Vagina (tissue), 2 donors: ENCODE data around the gene CRBN. TPM values are rescaled to one million over a fixed set of nuclear protein-coding genes. Genes with fewer than 3 reads are reported as not detected.

ENCODE experiments used
- DNase-seq, 2 donors: peaks; one replicate each; pipeline ENCODE4 v3.0.0-alpha.2; 2017; ENCODE audit errors: extremely low spot score in 2 of 2
- H3K27ac ChIP-seq: fragments of 200-600 bp; sonication (generic); one replicate; pipeline ENCODE4 v1.5.1; 2019
- H3K27me3 ChIP-seq: fragments of 200-600 bp; sonication (generic); one replicate; pipeline ENCODE4 v1.5.1; 2019
- H3K36me3 ChIP-seq, 2 donors: fragments of 200-600 bp; sonication (generic); one replicate each; pipeline ENCODE4 v1.5.1; 2017 to 2019
- H3K4me1 ChIP-seq: fragments of 200-600 bp; sonication (generic); one replicate; pipeline ENCODE4 v1.5.1; 2019
- H3K4me3 ChIP-seq, 2 donors: fragments of 200-600 bp; sonication (generic); 1 replicate in 1 of 2; 2 replicates in 1 of 2; pipeline ENCODE4 v1.5.1; 2016 to 2019
- H3K9me3 ChIP-seq: fragments of 200-600 bp; sonication (generic); one replicate; pipeline ENCODE4 v1.5.1; 2019
- POLR2A ChIP-seq, 2 donors: fragments of 450-650 bp; IDR thresholded peaks; one replicate each; pipeline ENCODE4 v1.6.1; 2017; ENCODE audit warnings: antibody characterized with exemption in 2 of 2, mild to moderate bottlenecking in 2 of 2, moderate library complexity in 2 of 2
- POLR2AphosphoS5 ChIP-seq, 2 donors: sonication (generic); formaldehyde crosslinking; IDR thresholded peaks; one replicate each; pipeline ENCODE4 v1.9.0; 2017; ENCODE audit warnings: antibody characterized with exemption in 2 of 2, mild to moderate bottlenecking in 2 of 2, low read depth in 1 of 2; ENCODE audit not compliant: insufficient read depth in 1 of 2
- intact Hi-C: fragments of 100-400 bp; cut with DNase I; formaldehyde crosslinking; loops from one replicate; pipeline ENCODE4 v1.15.1; 2023
- total RNA-seq: library from RNA; depleted of rRNA; stranded (reverse); fragments of >200 nt; gene quantifications from one replicate; pipeline ENCODE4 v1.2.3, GENCODE V29; 2016
- TF ChIP-seq, protein P1 (sequence below), 3 experiments: fragments of 450-650 bp in 2 of 3; fragments of 200-600 bp in 1 of 3; sonication (generic) in 1 of 3; IDR thresholded peaks; one replicate each; pipeline ENCODE4 v1.5.1; 2017 to 2019; ENCODE audit warnings: antibody characterized with exemption in 3 of 3, mild to moderate bottlenecking in 2 of 3, moderate library complexity in 2 of 3

The CRBN gene
- total RNA-seq, 1 donor from 2014 or later = 30.7 TPM

DNA sequence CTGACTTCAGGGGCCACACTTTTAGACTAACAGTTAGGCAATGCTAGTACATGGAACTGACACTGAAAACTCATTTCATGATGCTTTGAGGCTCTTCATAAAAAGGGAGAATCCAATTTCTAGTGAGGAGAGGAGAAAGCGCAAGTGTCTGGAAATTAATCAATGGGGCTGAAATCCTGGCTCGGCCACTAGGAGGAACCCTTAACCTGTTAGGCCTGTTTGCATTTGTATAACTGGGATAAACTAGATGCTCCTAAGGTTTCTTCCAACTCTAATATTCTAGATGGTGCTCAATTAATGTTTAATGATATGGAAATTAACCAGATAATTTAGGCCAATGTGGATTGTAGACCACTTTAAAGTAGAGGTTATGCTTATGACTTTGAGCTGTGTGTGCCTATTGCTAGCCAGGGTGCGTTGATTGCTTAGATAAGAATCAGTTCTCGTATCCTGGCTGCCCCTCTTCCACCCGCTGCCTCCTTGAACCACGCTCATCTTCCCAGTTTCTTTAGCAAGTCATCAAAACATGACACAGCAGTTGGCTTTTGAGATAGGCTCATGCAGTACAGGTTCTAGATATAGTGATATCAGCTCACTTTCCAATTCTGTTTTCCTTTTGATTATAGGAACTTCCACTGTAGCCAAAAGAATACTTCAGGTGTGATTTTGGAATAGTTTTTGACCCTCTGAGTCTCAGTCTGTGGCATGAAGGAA lies 16.8 kb upstream of the CRBN start:
- no peaks in the 10 kb centered on the region for H3K36me3 ChIP-seq
- H3K27me3 ChIP-seq = no peaks in the 10 kb centered on the region
- no peaks in the 10 kb centered on the region for H3K9me3 ChIP-seq
- TF ChIP-seq, protein P1, sequence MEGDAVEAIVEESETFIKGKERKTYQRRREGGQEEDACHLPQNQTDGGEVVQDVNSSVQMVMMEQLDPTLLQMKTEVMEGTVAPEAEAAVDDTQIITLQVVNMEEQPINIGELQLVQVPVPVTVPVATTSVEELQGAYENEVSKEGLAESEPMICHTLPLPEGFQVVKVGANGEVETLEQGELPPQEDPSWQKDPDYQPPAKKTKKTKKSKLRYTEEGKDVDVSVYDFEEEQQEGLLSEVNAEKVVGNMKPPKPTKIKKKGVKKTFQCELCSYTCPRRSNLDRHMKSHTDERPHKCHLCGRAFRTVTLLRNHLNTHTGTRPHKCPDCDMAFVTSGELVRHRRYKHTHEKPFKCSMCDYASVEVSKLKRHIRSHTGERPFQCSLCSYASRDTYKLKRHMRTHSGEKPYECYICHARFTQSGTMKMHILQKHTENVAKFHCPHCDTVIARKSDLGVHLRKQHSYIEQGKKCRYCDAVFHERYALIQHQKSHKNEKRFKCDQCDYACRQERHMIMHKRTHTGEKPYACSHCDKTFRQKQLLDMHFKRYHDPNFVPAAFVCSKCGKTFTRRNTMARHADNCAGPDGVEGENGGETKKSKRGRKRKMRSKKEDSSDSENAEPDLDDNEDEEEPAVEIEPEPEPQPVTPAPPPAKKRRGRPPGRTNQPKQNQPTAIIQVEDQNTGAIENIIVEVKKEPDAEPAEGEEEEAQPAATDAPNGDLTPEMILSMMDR (IDR thresholded peaks at IDR 0.05) = no peak
- TF ChIP-seq POLR2A (IDR thresholded peaks at IDR 0.05) (no peak), POLR2AphosphoS5 (IDR thresholded peaks at IDR 0.05; ENCODE audit: insufficient read depth in 1 of 2, low read depth in 1 of 2) (no peak)
- H3K4me3 ChIP-seq = no peak overlapping the region
- no peak overlapping the region for H3K27ac ChIP-seq
- no peak for DNase-seq
- H3K4me1 ChIP-seq = no peaks in the 10 kb centered on the region
- intact Hi-C loops = loop anchor here (10.0 kb wide), 1 partner anchor 1098 kb away; no protein-coding TSS in a partner anchor

DNA sequence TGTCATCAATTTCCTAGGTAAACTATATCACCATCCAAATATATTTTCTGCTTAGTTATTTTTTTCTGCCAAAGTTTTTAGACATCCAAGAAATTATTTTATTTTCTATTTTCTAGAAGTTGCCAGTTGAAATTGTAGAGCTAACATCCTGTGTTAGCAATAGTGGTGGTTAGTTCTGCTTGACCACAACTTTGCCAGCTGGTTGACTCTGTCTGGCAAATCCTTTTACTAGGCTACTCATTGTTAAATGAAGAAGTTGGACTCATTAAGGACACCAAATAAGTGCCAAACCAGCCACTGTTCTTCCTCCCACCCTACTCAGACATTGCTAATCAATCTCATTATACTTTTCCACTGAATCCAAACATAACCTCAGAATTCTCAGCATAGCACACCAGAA lies 15.4 kb upstream of the CRBN start:
- no peak overlapping the region for H3K4me3 ChIP-seq
- H3K4me1 ChIP-seq = no peaks in the 10 kb centered on the region
- no peak for DNase-seq
- intact Hi-C loops = loop anchor here (10.0 kb wide), 1 partner anchor 1100 kb away; no protein-coding TSS in a partner anchor
- H3K27ac ChIP-seq = no peak overlapping the region
- H3K36me3 ChIP-seq = no peaks in the 10 kb centered on the region
- no peaks in the 10 kb centered on the region for H3K27me3 ChIP-seq
- H3K9me3 ChIP-seq = no peaks in the 10 kb centered on the region
- TF ChIP-seq POLR2A (IDR thresholded peaks at IDR 0.05) = no peak
- TF ChIP-seq, protein P1 (IDR thresholded peaks at IDR 0.05) = no peak
- no peak for TF ChIP-seq POLR2AphosphoS5 (IDR thresholded peaks at IDR 0.05; ENCODE audit: insufficient read depth in 1 of 2, low read depth in 1 of 2)

DNA sequence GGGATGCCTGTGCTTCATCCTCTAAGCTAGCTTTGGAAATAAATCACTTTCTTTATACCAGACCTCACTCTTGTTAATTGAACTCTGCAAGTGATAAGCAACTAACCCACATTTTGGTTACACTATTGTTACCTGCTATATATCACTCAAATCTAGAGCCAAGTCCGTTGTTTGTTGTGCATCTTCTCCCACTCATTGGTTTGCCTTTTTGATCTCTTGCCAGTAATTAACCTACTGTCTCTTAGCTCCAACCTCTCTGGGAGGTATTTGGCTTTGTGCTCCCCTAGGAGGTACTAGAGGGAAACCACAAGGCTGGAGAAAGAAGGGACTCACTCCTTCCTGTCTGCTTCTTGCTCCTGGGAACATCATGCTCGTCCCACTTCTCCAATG lies 12.8 kb upstream of the CRBN start:
- no peaks in the 10 kb centered on the region for H3K36me3 ChIP-seq
- TF ChIP-seq, protein P1 (IDR thresholded peaks at IDR 0.05) = no peak
- TF ChIP-seq POLR2AphosphoS5 (IDR thresholded peaks at IDR 0.05; ENCODE audit: insufficient read depth in 1 of 2, low read depth in 1 of 2) (no peak), POLR2A (IDR thresholded peaks at IDR 0.05) (no peak)
- no peaks in the 10 kb centered on the region for H3K27me3 ChIP-seq
- no peaks in the 10 kb centered on the region for H3K4me1 ChIP-seq
- H3K27ac ChIP-seq = no peak overlapping the region
- no peak overlapping the region for H3K4me3 ChIP-seq
- DNase-seq = no peak
- no peaks in the 10 kb centered on the region for H3K9me3 ChIP-seq
- intact Hi-C loops = loop anchor here (10.0 kb wide), 1 partner anchor 1103 kb away; no protein-coding TSS in a partner anchor

DNA sequence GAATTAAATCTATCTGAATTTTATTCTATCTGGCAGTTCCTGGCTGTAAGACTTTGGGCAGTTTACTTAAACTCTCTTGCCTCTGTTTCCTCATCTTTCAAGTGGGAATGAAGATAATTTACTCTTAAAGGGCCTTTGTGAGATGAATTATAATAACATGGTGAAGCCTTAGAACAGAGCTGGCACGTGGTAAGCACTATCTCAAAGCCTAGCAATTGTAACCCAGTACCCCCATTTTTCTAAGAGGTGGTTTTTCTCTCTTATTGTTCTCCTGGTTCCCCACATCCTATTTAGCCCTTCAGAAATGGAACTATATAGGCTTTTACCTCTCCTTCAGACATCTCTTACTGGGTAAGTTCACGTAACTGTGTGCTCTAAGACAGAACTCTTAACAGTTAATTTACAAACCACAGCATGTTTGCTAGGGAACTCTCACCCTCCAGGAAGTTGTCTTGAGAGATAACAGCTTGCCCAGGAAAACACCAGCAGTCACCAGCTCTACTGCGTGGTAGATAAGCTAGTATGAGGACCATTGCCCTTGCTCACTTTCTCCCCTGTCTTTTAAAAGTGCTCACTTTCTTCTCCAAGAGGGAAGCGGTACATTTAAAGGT lies 12.3 kb upstream of the CRBN start:
- no peak overlapping the region for H3K4me3 ChIP-seq
- TF ChIP-seq POLR2A (IDR thresholded peaks at IDR 0.05) = no peak
- TF ChIP-seq POLR2AphosphoS5 (IDR thresholded peaks at IDR 0.05; ENCODE audit: insufficient read depth in 1 of 2, low read depth in 1 of 2) = no peak
- TF ChIP-seq, protein P1 (IDR thresholded peaks at IDR 0.05) = no peak
- no peaks in the 10 kb centered on the region for H3K9me3 ChIP-seq
- no peak for DNase-seq
- no peak overlapping the region for H3K27ac ChIP-seq
- H3K27me3 ChIP-seq = no peaks in the 10 kb centered on the region
- H3K36me3 ChIP-seq = no peaks in the 10 kb centered on the region
- intact Hi-C loops = loop anchor here (10.0 kb wide), 1 partner anchor 1103 kb away; no protein-coding TSS in a partner anchor
- H3K4me1 ChIP-seq = no peaks in the 10 kb centered on the region

DNA sequence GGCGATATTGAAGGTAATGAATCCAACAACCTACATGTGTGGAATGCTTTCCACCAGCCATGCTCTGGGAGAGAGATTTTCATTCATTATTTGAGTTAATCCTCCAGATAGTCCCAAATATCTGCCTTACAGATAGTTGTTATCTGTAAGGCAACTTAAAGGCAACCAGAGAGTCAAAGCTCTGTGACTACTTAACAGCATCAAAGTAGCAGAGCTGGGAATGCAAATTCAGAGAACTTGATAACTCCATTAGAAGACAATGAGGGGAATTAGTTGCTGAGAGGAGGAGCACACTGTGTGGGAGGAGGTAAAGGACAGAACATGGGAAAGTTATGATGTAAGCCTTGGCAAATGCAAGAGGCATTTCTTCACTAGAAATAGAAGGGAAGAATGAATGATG lies 10.5 kb upstream of the CRBN start:
- H3K4me3 ChIP-seq = no peak overlapping the region
- H3K27ac ChIP-seq = no peak overlapping the region
- H3K36me3 ChIP-seq = no peaks in the 10 kb centered on the region
- no peak for TF ChIP-seq POLR2AphosphoS5 (IDR thresholded peaks at IDR 0.05; ENCODE audit: insufficient read depth in 1 of 2, low read depth in 1 of 2)
- TF ChIP-seq, protein P1 (IDR thresholded peaks at IDR 0.05) = no peak
- TF ChIP-seq POLR2A (IDR thresholded peaks at IDR 0.05) = no peak
- no peaks in the 10 kb centered on the region for H3K27me3 ChIP-seq
- intact Hi-C loops = loop anchor here (10.0 kb wide), 1 partner anchor 1105 kb away; no protein-coding TSS in a partner anchor
- H3K4me1 ChIP-seq = no peaks in the 10 kb centered on the region
- no peak for DNase-seq
- no peaks in the 10 kb centered on the region for H3K9me3 ChIP-seq
